ENCODE data around the gene KRTAP10-2. TPM values are rescaled to one million over a fixed set of nuclear protein-coding genes. Genes with fewer than 3 reads are reported as not detected.
A peak's percentile ranks its signal among the peaks of the same experiment; 100 is the strongest.

Gene KRTAP10-2
- total and polyA plus RNA-seq, 2 experiments from 2014 or later: 0.24 TPM; not detected in 1

DNA sequence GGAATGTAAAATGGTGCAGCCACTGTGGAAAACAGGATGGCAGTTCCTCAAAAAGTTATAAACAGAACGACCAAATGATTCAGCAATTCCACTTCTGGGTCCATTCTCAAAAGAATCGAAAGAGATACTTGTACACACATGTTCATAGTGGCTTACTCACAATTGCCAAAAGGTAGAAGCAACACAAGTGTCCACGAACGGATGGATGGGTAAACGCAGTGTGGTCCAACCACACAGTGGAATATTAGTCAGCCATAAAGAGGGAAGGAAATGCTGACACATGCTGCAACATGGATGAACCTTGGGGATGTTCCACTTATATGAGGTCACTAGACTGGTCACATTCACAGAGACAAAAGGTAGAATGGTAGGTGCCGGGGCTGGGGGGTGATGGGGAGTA is 16.6 kb downstream of the KRTAP10-2 start (continued):
- TF ChIP-seq, protein P1, sequence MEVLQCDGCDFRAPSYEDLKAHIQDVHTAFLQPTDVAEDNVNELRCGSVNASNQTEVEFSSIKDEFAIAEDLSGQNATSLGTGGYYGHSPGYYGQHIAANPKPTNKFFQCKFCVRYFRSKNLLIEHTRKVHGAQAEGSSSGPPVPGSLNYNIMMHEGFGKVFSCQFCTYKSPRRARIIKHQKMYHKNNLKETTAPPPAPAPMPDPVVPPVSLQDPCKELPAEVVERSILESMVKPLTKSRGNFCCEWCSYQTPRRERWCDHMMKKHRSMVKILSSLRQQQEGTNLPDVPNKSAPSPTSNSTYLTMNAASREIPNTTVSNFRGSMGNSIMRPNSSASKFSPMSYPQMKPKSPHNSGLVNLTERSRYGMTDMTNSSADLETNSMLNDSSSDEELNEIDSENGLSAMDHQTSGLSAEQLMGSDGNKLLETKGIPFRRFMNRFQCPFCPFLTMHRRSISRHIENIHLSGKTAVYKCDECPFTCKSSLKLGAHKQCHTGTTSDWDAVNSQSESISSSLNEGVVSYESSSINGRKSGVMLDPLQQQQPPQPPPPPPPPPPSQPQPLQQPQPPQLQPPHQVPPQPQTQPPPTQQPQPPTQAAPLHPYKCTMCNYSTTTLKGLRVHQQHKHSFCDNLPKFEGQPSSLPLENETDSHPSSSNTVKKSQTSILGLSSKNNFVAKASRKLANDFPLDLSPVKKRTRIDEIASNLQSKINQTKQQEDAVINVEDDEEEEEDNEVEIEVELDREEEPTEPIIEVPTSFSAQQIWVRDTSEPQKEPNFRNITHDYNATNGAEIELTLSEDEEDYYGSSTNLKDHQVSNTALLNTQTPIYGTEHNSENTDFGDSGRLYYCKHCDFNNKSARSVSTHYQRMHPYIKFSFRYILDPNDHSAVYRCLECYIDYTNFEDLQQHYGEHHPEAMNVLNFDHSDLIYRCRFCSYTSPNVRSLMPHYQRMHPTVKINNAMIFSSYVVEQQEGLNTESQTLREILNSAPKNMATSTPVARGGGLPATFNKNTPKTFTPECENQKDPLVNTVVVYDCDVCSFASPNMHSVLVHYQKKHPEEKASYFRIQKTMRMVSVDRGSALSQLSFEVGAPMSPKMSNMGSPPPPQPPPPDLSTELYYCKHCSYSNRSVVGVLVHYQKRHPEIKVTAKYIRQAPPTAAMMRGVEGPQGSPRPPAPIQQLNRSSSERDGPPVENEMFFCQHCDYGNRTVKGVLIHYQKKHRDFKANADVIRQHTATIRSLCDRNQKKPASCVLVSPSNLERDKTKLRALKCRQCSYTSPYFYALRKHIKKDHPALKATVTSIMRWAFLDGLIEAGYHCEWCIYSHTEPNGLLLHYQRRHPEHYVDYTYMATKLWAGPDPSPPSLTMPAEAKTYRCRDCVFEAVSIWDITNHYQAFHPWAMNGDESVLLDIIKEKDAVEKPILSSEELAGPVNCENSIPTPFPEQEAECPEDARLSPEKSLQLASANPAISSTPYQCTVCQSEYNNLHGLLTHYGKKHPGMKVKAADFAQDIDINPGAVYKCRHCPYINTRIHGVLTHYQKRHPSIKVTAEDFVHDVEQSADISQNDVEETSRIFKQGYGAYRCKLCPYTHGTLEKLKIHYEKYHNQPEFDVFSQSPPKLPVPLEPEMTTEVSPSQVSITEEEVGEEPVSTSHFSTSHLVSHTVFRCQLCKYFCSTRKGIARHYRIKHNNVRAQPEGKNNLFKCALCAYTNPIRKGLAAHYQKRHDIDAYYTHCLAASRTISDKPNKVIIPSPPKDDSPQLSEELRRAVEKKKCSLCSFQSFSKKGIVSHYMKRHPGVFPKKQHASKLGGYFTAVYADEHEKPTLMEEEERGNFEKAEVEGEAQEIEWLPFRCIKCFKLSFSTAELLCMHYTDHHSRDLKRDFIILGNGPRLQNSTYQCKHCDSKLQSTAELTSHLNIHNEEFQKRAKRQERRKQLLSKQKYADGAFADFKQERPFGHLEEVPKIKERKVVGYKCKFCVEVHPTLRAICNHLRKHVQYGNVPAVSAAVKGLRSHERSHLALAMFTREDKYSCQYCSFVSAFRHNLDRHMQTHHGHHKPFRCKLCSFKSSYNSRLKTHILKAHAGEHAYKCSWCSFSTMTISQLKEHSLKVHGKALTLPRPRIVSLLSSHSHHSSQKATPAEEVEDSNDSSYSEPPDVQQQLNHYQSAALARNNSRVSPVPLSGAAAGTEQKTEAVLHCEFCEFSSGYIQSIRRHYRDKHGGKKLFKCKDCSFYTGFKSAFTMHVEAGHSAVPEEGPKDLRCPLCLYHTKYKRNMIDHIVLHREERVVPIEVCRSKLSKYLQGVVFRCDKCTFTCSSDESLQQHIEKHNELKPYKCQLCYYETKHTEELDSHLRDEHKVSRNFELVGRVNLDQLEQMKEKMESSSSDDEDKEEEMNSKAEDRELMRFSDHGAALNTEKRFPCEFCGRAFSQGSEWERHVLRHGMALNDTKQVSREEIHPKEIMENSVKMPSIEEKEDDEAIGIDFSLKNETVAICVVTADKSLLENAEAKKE (CRISPR knock-in tag; IDR thresholded peaks at IDR 0.05): no peak
- no peak for TF ChIP-seq POLR2AphosphoS5 (IDR thresholded peaks at IDR 0.05; ENCODE audit: low read depth)

DNA sequence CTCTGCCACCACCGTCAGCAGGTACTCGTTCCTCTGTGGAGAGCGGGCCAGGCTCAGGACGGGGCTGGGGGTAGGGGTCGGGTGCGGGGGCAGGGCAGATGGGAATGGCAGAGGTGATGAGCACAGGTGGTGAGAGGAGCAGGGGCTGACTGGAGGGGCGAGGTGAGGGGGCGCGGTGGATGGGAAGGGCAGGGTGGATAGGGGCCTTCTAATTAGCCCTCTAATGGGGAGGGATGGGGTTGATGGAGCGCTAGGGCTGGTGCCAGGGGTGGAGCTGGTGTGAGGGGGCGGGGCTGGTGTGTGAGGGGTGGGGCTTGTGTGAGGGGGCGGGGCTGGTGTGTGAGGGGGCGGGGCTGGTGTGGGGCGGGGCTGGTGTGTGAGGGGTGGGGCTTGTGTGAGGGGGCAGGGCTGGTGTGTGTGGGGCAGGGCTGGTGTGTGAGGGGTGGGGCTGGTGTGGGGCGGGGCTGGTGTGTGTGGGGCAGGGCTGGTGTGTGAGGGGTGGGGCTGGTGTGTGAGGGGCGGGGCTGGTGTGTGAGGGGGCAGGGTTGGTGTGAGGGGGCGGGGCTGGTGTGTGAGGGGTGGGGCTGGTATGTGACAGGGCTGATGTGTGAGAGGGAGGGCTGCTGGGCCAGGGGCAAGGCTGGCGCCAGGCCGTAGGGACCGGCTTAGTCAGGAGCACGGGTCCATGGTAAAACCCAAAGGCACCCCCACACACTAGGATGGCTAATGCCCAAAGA is 17.2 kb downstream of the KRTAP10-2 start:
- ATAC-seq (peak; percentile 56), DNase-seq (ENCODE audit: low spot score) (no peak)
- Histone ChIP-seq H3K9me2 (ENCODE audit: insufficient read depth) (no peaks in the 10 kb centered on the region), H3K4me3 (no peak overlapping the region), H3K4me2 (no peak overlapping the region), H3K36me3 (ENCODE audit: insufficient read depth) (no peaks in the 10 kb centered on the region), H3K27ac (ENCODE audit: low read depth) (no peak overlapping the region), H2AFZ (no peak overlapping the region), H3K27me3 (ENCODE audit: insufficient read depth) (no peaks in the 10 kb centered on the region), H3K79me2 (replicated peaks; ENCODE audit: insufficient read depth) (no peaks in the 10 kb centered on the region), H3K4me1 (ENCODE audit: insufficient read depth) (no peaks in the 10 kb centered on the region), H3F3A (replicated peaks; ENCODE audit: low read depth) (no peaks in the 10 kb centered on the region), H4K20me1 (replicated peaks; ENCODE audit: insufficient read depth) (no peaks in the 10 kb centered on the region)
- peaks cover 4% of the 10 kb centered on the region; the same call in 1 of the 3 replicates for H3K9me3 Mint-ChIP-seq
- no peaks in the 10 kb centered on the region for H3K36me3 Mint-ChIP-seq (ENCODE audit: low read depth)
- H3K27ac Mint-ChIP-seq: no peak overlapping the region
- peaks cover 6% of the 10 kb centered on the region for H3K27me3 Mint-ChIP-seq (ENCODE audit: insufficient read depth, low read depth, poor library complexity)
- no peak overlapping the region for H3K4me3 Mint-ChIP-seq
- peaks cover 3% of the 10 kb centered on the region; the same call in 2 of the 3 replicates for H3K4me1 Mint-ChIP-seq
- no peak for TF ChIP-seq POLR2AphosphoS5 (IDR thresholded peaks at IDR 0.05; ENCODE audit: low read depth)
- no peak for TF ChIP-seq ZNF331 (CRISPR knock-in tag; IDR thresholded peaks at IDR 0.05; ENCODE audit: low read depth)
- TF ChIP-seq EZH2phosphoT487 (IDR thresholded peaks at IDR 0.05; ENCODE audit: unreplicated experiment): no peak
- no peak for TF ChIP-seq REST (IDR thresholded peaks at IDR 0.05; ENCODE audit: unreplicated experiment)
- TF ChIP-seq, protein P2, sequence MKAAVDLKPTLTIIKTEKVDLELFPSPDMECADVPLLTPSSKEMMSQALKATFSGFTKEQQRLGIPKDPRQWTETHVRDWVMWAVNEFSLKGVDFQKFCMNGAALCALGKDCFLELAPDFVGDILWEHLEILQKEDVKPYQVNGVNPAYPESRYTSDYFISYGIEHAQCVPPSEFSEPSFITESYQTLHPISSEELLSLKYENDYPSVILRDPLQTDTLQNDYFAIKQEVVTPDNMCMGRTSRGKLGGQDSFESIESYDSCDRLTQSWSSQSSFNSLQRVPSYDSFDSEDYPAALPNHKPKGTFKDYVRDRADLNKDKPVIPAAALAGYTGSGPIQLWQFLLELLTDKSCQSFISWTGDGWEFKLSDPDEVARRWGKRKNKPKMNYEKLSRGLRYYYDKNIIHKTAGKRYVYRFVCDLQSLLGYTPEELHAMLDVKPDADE (IDR thresholded peaks at IDR 0.05): no peak
- no peak for TF ChIP-seq ZNF114 (CRISPR knock-in tag; IDR thresholded peaks at IDR 0.05)
- TF ChIP-seq, protein P3, sequence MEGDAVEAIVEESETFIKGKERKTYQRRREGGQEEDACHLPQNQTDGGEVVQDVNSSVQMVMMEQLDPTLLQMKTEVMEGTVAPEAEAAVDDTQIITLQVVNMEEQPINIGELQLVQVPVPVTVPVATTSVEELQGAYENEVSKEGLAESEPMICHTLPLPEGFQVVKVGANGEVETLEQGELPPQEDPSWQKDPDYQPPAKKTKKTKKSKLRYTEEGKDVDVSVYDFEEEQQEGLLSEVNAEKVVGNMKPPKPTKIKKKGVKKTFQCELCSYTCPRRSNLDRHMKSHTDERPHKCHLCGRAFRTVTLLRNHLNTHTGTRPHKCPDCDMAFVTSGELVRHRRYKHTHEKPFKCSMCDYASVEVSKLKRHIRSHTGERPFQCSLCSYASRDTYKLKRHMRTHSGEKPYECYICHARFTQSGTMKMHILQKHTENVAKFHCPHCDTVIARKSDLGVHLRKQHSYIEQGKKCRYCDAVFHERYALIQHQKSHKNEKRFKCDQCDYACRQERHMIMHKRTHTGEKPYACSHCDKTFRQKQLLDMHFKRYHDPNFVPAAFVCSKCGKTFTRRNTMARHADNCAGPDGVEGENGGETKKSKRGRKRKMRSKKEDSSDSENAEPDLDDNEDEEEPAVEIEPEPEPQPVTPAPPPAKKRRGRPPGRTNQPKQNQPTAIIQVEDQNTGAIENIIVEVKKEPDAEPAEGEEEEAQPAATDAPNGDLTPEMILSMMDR (conservative IDR thresholded peaks at IDR 0.05; ENCODE audit: low read depth in 2 of 2): no peak
- no peak for TF ChIP-seq NANOG (IDR thresholded peaks at IDR 0.05; ENCODE audit: borderline replicate concordance)
- TF ChIP-seq STAT1 (IDR thresholded peaks at IDR 0.05; ENCODE audit: unreplicated experiment): no peak
- no peak for TF ChIP-seq CREB1 (CRISPR knock-in tag; IDR thresholded peaks at IDR 0.05; ENCODE audit: low read depth)

Data from GM23338 (cell line).